Measurements from ENCODE around the gene SETMAR.
"Not testable (repeated sequence)": the region's sequence is repeated elsewhere in the genome, so short reads cannot be mapped to it uniquely, and the experiment has no call there.

SETMAR gene

GRCh38 chr3:4320096-4320911, 17.1 kb downstream of the SETMAR start:
- no peak for DNase-seq (ENCODE audit: low read depth)
- TF ChIP-seq MAX (IDR thresholded peaks at IDR 0.05; ENCODE audit: low read depth, low read length) (no peak), MYC (IDR thresholded peaks at IDR 0.05; ENCODE audit: low read depth, low read length) (no peak), CTCF (IDR thresholded peaks at IDR 0.05; ENCODE audit: low read depth, low read length) (no peak), POLR2A (IDR thresholded peaks at IDR 0.05; ENCODE audit: extremely low read depth, insufficient read length) (no peak)
- H3K4me3 ChIP-seq (ENCODE audit: low read depth, low read length): no peak overlapping the region

GRCh38 chr3:4321732-4322131, 18.6 kb downstream of the SETMAR start:
- DNase-seq (ENCODE audit: low read depth): no peak
- no peak for TF ChIP-seq MAX (IDR thresholded peaks at IDR 0.05; ENCODE audit: low read depth, low read length)
- TF ChIP-seq POLR2A (IDR thresholded peaks at IDR 0.05; ENCODE audit: extremely low read depth, insufficient read length): no peak
- no peak for TF ChIP-seq MYC (IDR thresholded peaks at IDR 0.05; ENCODE audit: low read depth, low read length)
- no peak for TF ChIP-seq CTCF (IDR thresholded peaks at IDR 0.05; ENCODE audit: low read depth, low read length)

GRCh38 chr3:4322635-4323034, 19.5 kb downstream of the SETMAR start:
- no peak for TF ChIP-seq POLR2A (IDR thresholded peaks at IDR 0.05; ENCODE audit: extremely low read depth, insufficient read length)
- TF ChIP-seq MYC (IDR thresholded peaks at IDR 0.05; ENCODE audit: low read depth, low read length): no peak
- no peak for TF ChIP-seq CTCF (IDR thresholded peaks at IDR 0.05; ENCODE audit: low read depth, low read length)
- TF ChIP-seq MAX (IDR thresholded peaks at IDR 0.05; ENCODE audit: low read depth, low read length): no peak
- peak; percentile 84 for DNase-seq (ENCODE audit: low read depth)
- H3K4me3 ChIP-seq (ENCODE audit: low read depth, low read length): no peak overlapping the region

More at GRCh38 chr3:4321732-4322131, 18.6 kb downstream of the SETMAR start:
- H3K4me3 ChIP-seq (ENCODE audit: low read depth, low read length): no peak overlapping the region

- no peak for TF ChIP-seq MYC (IDR thresholded peaks at IDR 0.05; ENCODE audit: low read depth, low read length)
- DNase-seq (ENCODE audit: low read depth): no peak
- H3K4me3 ChIP-seq (ENCODE audit: low read depth, low read length): no peak overlapping the region
Measured at GRCh38 chr3:4323246-4324027, 20.3 kb downstream of the SETMAR start.

- no peak overlapping the region for H3K4me3 ChIP-seq (ENCODE audit: low read depth, low read length)
- no peak for DNase-seq (ENCODE audit: low read depth)
- TF ChIP-seq CTCF (IDR thresholded peaks at IDR 0.05; ENCODE audit: low read depth, low read length): no peak
- no peak for TF ChIP-seq MYC (IDR thresholded peaks at IDR 0.05; ENCODE audit: low read depth, low read length)
- TF ChIP-seq POLR2A (IDR thresholded peaks at IDR 0.05; ENCODE audit: extremely low read depth, insufficient read length): no peak
- TF ChIP-seq MAX (IDR thresholded peaks at IDR 0.05; ENCODE audit: low read depth, low read length): no peak
Measured at GRCh38 chr3:4326868-4327267, 23.7 kb downstream of the SETMAR start.

- not testable (repeated sequence) for DNase-seq (ENCODE audit: low read depth); H3K4me3 ChIP-seq (ENCODE audit: low read depth, low read length)
Measured at GRCh38 chr3:4329806-4330205, 26.6 kb downstream of the SETMAR start.
